NCI-H526 (cell line): ENCODE data around the gene NAB2.

Experiments
- DNase-seq, 2 experiments: peaks; one replicate each; lab custom pipeline; 2025; lab: John Stamatoyannopoulos, UW

NAB2 gene

DNA sequence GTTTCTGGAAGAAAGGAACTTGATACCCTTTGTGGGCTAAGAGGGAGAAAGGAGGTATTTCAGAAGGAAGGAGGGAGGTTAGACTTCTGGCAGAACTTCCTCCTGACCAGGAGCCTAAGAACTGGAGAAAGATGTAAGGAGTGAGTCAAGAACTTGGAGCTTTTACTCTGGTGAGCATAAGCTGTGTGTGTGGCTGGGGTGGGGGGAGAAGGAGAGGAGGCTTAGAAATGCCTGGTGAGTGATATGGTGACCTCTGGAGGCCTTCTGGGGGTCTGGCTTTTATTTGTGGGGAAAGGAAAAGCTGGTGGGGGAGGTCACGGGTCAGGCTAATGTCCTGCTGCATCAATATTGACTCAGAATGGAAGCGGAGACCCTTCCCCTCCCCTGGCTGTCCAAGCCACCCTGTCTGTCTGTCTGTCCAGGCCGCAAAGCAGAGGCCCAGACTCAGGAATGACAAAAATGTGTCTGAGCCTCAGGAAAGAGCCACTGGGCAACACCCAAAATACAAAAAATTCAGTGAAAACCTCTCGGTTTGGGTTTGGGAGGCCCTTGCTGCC lies 44.2 kb downstream of the NAB2 start:
- no peak for DNase-seq

DNA sequence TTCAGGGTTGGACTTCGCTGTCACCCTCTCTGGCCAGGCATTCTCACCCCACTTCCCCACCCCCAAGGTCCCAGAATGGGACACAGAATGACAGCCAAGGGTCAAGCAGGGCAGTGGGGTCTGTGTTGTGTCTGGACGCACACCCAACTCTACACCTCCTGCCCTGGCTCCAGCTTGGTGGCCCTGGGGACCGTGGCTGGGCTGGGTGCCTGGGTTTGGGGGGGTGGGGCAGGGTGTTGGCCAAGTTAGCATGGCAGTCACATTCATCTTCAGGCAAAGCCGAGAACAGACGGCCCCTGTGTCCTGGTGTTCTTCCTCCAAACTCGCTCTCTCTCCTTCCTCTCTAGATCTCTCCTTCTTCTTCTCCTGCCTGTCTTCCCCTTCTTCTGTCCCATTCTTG lies 45.0 kb downstream of the NAB2 start:
- DNase-seq, result no peak

DNA sequence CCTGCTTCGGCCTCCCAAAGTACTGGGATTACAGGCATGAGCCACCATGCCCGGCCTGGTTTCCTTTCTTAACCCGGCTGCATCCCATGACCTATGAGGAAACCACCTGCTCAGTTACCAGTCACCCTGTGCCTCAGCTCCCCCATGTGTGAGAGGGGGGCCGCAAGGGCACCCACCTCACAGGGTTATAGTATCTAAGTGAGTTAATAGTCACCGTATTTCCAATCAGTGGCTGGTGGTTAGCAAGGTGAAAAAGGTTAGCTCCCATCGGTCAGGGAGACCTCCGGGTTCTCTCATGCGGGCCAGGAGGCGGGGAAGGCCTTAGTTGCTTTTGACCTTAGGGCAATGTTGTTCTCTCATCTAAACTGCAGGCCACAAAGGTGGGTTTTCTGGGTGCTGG lies 46.0 kb downstream of the NAB2 start:
- DNase-seq, result no peak

DNA sequence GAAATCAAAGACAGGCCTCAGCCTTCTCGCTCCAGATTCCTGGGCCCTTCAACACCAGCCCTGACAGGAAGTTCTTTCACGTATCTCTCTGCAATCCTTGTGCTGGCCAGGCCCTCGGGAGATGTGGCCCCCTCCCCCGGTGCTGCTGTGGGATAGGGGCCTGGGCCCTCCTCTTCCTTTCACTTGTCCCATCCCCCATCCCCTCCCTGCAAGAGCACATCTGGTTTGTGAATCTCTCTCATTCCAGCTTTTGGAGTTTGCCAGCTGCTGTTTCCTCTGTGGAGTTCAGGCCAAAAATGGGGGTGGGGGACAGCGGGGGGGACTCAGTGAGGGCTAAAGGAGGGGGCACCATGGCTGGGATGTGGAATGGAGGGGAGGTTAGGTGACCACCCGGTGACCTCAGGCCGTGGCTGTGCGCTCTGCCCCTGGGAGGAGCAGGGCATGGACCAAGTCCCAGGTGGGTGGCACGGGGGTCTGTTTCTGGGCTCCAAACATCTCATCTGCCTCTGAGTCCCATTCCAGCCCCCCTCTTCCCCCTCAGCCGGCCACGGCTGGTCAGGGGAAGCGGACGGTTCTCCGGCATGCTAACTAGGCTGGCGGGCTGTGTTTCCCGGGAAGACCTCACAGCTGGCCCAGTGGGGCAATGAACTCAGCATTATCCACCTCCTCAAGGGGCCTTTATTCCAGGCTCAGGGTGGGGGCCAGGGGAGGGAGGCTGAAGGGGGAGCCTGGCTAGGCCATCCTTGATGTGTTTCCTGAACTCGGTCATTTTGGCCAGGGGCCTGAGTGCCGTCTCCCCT lies 46.8 kb downstream of the NAB2 start:
- no peak for DNase-seq

DNA sequence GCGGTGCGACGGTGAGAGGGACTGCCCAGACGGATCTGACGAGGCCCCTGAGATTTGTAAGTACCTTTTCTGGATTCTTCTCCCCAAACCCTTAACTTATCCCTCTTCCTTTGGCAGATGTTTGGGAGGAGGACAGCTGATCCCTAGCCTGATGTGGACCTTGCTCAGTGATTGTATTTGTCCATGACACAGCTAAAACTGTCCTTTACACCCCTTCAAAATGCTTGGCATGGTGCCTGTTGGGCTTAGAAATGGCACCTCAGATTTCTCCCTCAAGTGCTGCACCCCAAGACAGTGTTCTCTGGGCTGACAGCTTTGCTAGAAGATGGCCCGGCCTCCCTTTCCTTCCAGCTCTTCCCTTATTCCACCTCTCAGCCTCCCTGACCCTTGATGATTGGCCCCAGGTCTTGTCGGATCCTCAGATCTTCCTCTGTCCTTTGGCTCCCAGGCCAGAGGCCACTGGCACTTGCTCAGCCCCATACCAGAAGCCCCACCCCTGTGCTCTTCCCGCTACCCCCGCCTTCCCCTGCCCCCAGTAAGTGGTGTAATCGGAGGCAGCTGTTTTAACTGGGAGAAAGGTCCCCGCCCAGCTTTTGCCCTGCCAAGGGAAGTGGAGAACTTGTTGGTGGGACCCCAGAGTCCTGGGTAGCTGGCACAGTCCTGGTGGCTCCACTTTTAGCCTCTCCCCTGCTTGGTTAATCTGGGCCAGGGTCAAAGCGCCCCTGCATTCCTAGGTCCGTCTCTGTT lies 49.8 kb downstream of the NAB2 start:
- DNase-seq, result no peak

DNA sequence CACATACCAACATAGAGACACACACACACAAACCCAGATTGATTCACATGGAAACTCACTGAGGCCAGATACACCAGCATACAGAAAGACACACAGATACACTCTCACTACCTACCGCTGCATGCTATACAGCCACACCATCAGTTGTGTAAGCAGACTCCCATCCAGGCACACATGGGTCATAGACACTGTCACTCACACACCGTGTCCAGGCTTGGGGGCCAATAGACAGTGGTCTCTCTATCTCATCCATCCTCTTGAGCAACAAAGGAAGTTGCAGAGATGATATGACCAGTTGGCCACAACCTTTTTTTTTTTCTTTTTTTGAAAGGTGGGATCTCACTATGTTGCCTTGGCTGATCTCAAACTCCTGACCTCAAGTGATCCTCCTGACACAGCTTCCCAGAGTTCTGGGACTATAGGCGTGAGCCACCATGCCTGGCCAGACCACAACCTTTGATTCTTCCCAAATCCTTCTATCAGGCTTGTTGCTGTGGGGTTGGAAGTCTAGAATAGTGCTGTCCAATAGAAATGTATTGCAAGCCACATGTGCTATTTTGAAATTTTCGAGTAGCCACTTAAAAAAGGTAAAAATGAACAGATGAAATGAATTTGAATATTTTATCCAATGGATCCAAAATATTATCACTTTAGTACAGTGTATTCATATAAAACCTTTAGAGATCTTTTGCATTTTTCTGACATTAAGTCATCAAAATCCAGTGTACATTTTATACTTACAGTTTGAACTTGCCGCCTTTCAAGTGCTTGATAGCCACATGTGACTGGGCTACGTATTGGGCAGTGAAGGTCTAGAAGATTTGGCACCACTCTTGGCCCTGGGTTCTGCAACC lies 51.1 kb downstream of the NAB2 start:
- no peak for DNase-seq

DNA sequence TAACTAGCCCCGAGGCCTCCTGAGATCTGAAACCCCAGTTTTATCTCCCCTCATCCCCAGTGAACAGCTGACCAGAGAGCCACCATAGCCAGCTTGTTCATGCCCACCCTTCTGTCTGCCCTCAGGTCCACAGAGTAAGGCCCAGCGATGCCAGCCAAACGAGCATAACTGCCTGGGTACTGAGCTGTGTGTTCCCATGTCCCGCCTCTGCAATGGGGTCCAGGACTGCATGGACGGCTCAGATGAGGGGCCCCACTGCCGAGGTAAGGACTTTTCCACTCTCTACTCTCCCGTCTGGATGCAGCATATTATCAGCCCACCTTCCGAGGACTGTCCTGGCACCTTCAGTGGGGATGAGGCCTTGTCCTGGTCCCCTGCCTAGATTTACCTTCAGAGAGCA lies 52.3 kb downstream of the NAB2 start:
- DNase-seq, result no peak

DNA sequence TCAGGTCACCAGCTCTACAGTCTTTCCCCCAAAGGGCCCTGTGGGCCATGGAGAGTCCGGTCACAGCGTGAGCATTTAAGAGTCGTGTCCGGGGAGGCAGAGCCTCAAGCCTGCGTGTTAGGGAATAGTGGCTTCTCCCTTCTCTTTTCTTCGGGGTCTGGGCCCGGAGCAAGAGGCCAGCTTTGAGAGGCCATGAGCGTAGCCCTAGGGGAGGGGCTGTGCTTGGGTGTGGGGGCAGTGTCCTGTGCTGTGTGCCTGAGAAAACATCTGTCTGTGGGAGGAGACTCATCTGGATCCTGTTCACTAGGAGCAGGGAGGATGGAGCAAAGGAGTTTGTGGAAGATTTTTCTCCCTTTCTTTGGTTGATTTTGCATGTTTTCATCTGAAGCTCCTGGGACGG lies 53.2 kb downstream of the NAB2 start:
- DNase-seq, result no peak

DNA sequence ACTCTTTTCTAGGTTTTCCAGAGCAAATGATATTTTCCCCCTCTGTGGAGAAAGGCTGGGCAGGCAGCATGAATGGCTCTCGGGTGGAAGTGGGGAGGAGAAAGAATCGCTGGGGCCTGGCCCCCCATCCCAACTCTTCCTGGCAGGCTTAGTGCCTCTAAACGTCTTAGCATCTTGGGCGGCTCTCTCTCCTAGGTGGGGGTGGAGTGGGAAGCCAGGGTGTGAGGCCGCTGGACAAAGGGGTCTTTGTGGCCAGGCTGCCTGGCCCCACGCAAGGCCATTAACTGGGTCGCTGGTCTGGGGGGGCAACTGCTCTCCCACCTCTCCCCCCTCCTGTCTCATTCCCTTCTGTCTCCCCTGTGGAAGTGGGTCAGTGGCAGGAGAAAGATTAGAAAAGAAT lies 53.8 kb downstream of the NAB2 start:
- no peak for DNase-seq

DNA sequence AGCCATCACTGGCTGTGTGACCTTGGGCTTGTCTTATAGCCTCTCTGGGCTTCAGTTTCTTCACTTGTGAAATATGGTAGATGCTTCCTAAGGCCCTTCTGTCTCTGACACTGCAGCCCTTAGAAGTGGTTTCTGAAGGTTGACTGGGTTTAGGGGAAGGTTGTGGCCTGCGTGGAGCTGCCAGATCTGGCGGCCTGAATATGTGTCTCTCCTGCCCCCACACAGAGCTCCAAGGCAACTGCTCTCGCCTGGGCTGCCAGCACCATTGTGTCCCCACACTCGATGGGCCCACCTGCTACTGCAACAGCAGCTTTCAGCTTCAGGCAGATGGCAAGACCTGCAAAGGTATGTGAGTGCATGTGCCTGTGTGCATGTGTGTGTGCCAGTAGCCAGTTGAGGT lies 54.5 kb downstream of the NAB2 start:
- DNase-seq, result no peak
